Activated T-cell treated with anti-CD3 and anti-CD28 coated beads, Interleukin-2, amount 50 U/mL, for 4 hours (primary cell): ENCODE data around the gene IL4R. TPM values are rescaled to one million over a fixed set of nuclear protein-coding genes. Genes with fewer than 3 reads are reported as not detected.
"Not testable (repeated sequence)": the region's sequence is repeated elsewhere in the genome, so short reads cannot be mapped to it uniquely, and the experiment has no call there.

Experiments used
- ATAC-seq, 2 donors: fragments of 200-7000 bp; cut with Tn5 transposase; one replicate each; pipeline ENCODE4 v1.10.0; 2021
- DNase-seq: peaks from one replicate; pipeline ENCODE4 v3.0.0-alpha.2; 2020
- H3K27me3 Mint-ChIP-seq: one replicate; pipeline ENCODE4 v1.8.0; 2021; ENCODE audit warnings: low read depth, mixed read lengths
- H3K36me3 Mint-ChIP-seq: one replicate; pipeline ENCODE4 v1.8.0; 2022; ENCODE audit warnings: mixed read lengths; ENCODE audit not compliant: insufficient read depth
- H3K4me1 Mint-ChIP-seq: one replicate; pipeline ENCODE4 v1.8.0; 2021; ENCODE audit warnings: low read depth, mixed read lengths
- H3K4me3 Mint-ChIP-seq: one replicate; pipeline ENCODE4 v1.8.0; 2021; ENCODE audit warnings: mild to moderate bottlenecking, moderate library complexity, mixed read lengths
- H3K9me3 Mint-ChIP-seq: one replicate; pipeline ENCODE4 v1.8.0; 2021; ENCODE audit warnings: mixed read lengths
- total RNA-seq, 3 donors: library from RNA; stranded (reverse); gene quantifications; one replicate each; pipeline ENCODE4 v1.2.1, GENCODE V29; 2021

Gene IL4R
- total RNA-seq, 3 donors from 2014 or later, result 110 to 143 (median 140) TPM

DNA sequence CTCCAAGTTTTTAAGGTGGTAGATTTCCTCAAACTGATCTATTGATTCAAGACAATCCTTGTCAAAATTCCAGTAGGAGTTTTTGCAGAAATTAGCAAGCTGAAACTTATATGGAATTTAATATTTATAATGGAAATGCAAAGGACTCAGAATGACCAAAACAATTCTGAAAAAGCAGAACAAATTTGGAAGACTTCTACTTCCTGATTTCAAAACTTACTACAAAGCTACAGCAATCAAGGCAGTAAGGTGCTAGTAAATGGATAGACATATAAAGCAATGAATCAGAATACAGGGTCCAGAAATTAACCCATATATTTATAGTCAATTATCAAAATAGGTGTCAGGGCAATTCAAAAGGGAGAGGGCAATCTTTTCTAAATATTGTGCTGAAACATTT is 76.4 kb downstream of the IL4R start:
- Mint-ChIP-seq H3K4me1 (peaks cover 10% of the 10 kb centered on the region), H3K4me3 (no peak overlapping the region), H3K9me3 (peaks cover 32% of the 10 kb centered on the region), H3K27me3 (no peaks in the 10 kb centered on the region), H3K36me3 (peaks cover 9% of the 10 kb centered on the region)
- ATAC-seq, result no peak
- no peak for DNase-seq

GRCh38 chr16:27392671-27393070 is 78.9 kb downstream of the IL4R start:
- H3K9me3 Mint-ChIP-seq, result peaks cover 37% of the 10 kb centered on the region
- DNase-seq (no peak), ATAC-seq (no peak)
- no peaks in the 10 kb centered on the region for H3K27me3 Mint-ChIP-seq
- H3K4me3 Mint-ChIP-seq, result no peak overlapping the region
- H3K4me1 Mint-ChIP-seq, result peaks cover 10% of the 10 kb centered on the region
- peaks cover 7% of the 10 kb centered on the region for H3K36me3 Mint-ChIP-seq

DNA sequence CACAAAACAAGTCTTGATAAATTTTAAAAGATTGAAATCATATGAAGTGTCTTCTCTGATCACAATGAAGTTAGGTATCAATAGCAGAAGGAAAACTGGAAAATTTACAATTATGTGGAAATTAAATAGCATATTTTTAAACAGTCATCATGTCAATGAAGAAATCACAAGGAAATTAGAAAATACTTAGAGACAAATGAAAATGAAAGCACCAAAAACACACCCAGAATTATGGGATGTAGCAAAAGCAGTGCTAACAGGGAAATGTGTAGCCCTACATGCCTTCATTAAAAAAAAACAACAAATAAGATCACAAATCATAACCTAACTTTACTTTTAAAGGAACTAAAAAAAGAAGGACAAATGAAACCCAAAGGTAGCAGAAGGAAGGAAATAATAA is 80.7 kb downstream of the IL4R start:
- DNase-seq, result no peak
- Mint-ChIP-seq H3K4me1 (peaks cover 13% of the 10 kb centered on the region), H3K4me3 (no peak overlapping the region), H3K9me3 (peaks cover 37% of the 10 kb centered on the region), H3K36me3 (peaks cover 7% of the 10 kb centered on the region), H3K27me3 (no peaks in the 10 kb centered on the region)
- ATAC-seq, result no peak

DNA sequence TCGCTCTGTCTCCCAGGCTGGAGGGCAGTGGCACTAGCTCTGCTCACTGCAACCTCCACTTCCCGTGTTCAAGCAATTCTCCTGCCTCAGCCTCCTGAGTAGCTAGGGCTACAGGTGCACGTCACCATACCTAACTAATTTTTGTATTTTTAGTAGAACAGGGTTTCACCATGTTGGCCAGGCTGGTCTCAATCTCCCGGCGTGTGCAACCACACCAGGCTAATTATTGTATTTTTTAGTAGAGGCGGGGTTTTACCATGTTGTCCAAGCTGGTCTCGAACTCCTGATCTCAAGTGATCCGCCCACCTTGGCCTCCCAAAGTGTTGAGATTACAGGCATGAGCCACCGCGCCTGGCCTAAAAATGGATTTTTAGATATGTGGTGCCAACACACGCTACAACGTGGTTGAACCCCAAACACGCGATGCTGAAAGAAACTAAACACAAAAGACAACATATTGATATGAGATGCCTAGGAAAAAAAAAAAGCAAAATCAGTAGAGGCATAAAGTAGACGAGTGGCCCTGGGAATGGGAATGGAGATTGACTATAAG is 84.6 kb downstream of the IL4R start:
- H3K36me3 Mint-ChIP-seq, result peaks cover 20% of the 10 kb centered on the region
- not testable (repeated sequence) for ATAC-seq, H3K27me3 Mint-ChIP-seq, DNase-seq, H3K4me3 Mint-ChIP-seq
- peaks cover 17% of the 10 kb centered on the region for H3K9me3 Mint-ChIP-seq
- H3K4me1 Mint-ChIP-seq, result peaks cover 34% of the 10 kb centered on the region

- Mint-ChIP-seq H3K4me3 (no peak overlapping the region), H3K27me3 (no peaks in the 10 kb centered on the region), H3K36me3 (peaks cover 26% of the 10 kb centered on the region), H3K9me3 (peaks cover 15% of the 10 kb centered on the region), H3K4me1 (peaks cover 36% of the 10 kb centered on the region)
- ATAC-seq (no peak), DNase-seq (no peak)
Measured at GRCh38 chr16:27398894-27399853, 85.4 kb downstream of the IL4R start.

DNA sequence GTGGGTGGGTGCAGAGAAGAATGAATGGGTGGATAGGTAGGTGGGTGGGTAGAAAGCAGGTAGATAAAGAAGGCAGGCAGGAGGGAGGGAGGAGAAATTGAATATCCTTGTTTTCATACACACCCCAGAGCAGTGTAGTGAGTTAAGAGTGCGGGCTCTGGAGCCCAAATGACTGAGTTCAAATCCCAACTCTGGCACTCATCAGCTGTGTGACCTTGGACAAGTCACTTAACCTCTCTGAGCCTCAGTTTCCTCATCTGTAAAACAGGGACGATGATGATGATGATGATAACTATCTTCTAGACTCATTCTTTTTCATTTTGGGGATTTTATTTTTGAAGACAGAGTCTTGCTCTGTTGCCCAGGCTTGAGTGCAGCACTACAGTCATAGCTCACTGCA is 86.2 kb downstream of the IL4R start:
- ATAC-seq (no peak), DNase-seq (no peak)
- Mint-ChIP-seq H3K9me3 (peaks cover 7% of the 10 kb centered on the region), H3K4me1 (peaks cover 37% of the 10 kb centered on the region), H3K36me3 (peaks cover 25% of the 10 kb centered on the region), H3K27me3 (no peaks in the 10 kb centered on the region), H3K4me3 (no peak overlapping the region)

GRCh38 chr16:27400751-27401620 is 87.2 kb downstream of the IL4R start:
- ATAC-seq, result no peak
- Mint-ChIP-seq H3K4me3 (peak overlapping the region; percentile 99), H3K4me1 (peaks cover 42% of the 10 kb centered on the region)

GRCh38 chr16:27401768-27402568 is 88.2 kb downstream of the IL4R start, which contains the start of gene IL21R:
Gene IL21R, plus strand, starts transcription at chr16:27402174. Its CDS starts 27,898 bp downstream, at chr16:27430072.
- DNase-seq (peak; percentile 92), ATAC-seq (peak; percentile 58 to 60)
- H3K4me1 Mint-ChIP-seq, result peaks cover 52% of the 10 kb centered on the region
- H3K4me3 Mint-ChIP-seq, result peak within 1 kb of the TSS; percentile 99
- peaks cover 34% of the 10 kb centered on the region for H3K36me3 Mint-ChIP-seq
- H3K9me3 Mint-ChIP-seq, result no peaks in the 10 kb centered on the region
- no peaks in the 10 kb centered on the region for H3K27me3 Mint-ChIP-seq

More at GRCh38 chr16:27400751-27401620, 87.2 kb downstream of the IL4R start:
- Mint-ChIP-seq H3K9me3 (no peaks in the 10 kb centered on the region), H3K36me3 (peaks cover 26% of the 10 kb centered on the region), H3K27me3 (no peaks in the 10 kb centered on the region)
- no peak for DNase-seq

- peak overlapping the region; percentile 99 for H3K4me3 Mint-ChIP-seq
- no peaks in the 10 kb centered on the region for H3K9me3 Mint-ChIP-seq
- H3K36me3 Mint-ChIP-seq, result peaks cover 38% of the 10 kb centered on the region
- H3K27me3 Mint-ChIP-seq, result no peaks in the 10 kb centered on the region
- ATAC-seq, result no peak
- DNase-seq, result no peak
- H3K4me1 Mint-ChIP-seq, result peaks cover 58% of the 10 kb centered on the region
Measured at GRCh38 chr16:27402569-27402963, 88.8 kb downstream of the IL4R start.

- peak; percentile 8 to 10 for ATAC-seq
- H3K9me3 Mint-ChIP-seq, result no peaks in the 10 kb centered on the region
- DNase-seq, result peak; percentile 44
- H3K36me3 Mint-ChIP-seq, result peaks cover 40% of the 10 kb centered on the region
- no peaks in the 10 kb centered on the region for H3K27me3 Mint-ChIP-seq
- peak overlapping the region; percentile 99 for H3K4me3 Mint-ChIP-seq
- H3K4me1 Mint-ChIP-seq, result peaks cover 63% of the 10 kb centered on the region
Measured at GRCh38 chr16:27402964-27403600, 89.3 kb downstream of the IL4R start.

- Mint-ChIP-seq H3K4me3 (peak overlapping the region; percentile 99), H3K9me3 (no peaks in the 10 kb centered on the region), H3K27me3 (no peaks in the 10 kb centered on the region), H3K4me1 (peaks cover 67% of the 10 kb centered on the region), H3K36me3 (peaks cover 44% of the 10 kb centered on the region)
- DNase-seq (no peak), ATAC-seq (no peak)
Measured at GRCh38 chr16:27403601-27403992, 89.8 kb downstream of the IL4R start.

- Mint-ChIP-seq H3K9me3 (no peaks in the 10 kb centered on the region), H3K27me3 (no peaks in the 10 kb centered on the region), H3K4me1 (peaks cover 68% of the 10 kb centered on the region), H3K36me3 (peaks cover 47% of the 10 kb centered on the region), H3K4me3 (peak overlapping the region; percentile 99)
- DNase-seq, result no peak
- no peak for ATAC-seq
Measured at GRCh38 chr16:27404163-27404823, 90.5 kb downstream of the IL4R start.
